Nephron progenitor cell (in vitro differentiated cells): ENCODE results near the gene TMEM186.

Experiments
- DNase-seq: peaks from one replicate; pipeline ENCODE4 v3.0.0; 2021
- H3K27ac Mint-ChIP-seq: 2 replicates; pipeline ENCODE4 v1.8.0; 2021; ENCODE audit warnings: mild to moderate bottlenecking, moderate library complexity, mixed read lengths
- H3K27me3 Mint-ChIP-seq: 2 replicates; pipeline ENCODE4 v1.8.0; 2021; ENCODE audit warnings: mild to moderate bottlenecking, low read depth, mixed read lengths; ENCODE audit not compliant: poor library complexity
- H3K36me3 Mint-ChIP-seq: 2 replicates; pipeline ENCODE4 v1.8.0; 2021; ENCODE audit warnings: low read depth, mixed read lengths
- H3K4me1 Mint-ChIP-seq: 2 replicates; pipeline ENCODE4 v1.8.0; 2021; ENCODE audit warnings: mixed read lengths
- H3K4me3 Mint-ChIP-seq: 2 replicates; pipeline ENCODE4 v1.8.0; 2021; ENCODE audit warnings: mild to moderate bottlenecking, moderate library complexity, mixed read lengths
- H3K9me3 Mint-ChIP-seq: 2 replicates; pipeline ENCODE4 v1.8.0; 2021; ENCODE audit warnings: mild to moderate bottlenecking, moderate library complexity, mixed read lengths
- TF ChIP-seq, protein P1 (sequence below): fragments of 200-600 bp; sonication (generic); IDR thresholded peaks from 2 replicates; pipeline ENCODE4 v1.5.0; 2021; ENCODE audit warnings: antibody characterized with exemption

Gene TMEM186

DNA sequence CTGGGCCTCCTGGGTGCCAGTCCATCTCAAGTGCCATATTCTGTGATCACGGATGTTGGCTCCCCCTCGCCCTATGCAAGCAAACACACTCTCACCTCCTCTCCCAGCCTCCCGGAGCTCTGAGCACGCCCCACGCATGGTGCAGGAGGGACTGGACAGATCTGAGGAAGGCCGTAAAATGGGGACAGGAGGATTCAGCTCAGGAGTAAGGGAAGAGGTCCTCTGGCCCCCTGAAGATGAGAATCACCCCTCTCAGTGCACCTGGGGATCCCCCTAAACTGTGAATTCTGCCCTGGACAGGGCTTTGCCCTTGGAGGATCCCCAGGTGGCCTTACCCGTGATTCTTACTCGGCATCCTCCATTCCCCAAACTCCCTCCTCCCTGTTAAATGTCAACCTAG, 15.6 kb downstream of the TMEM186 start:
- peaks cover 43% of the 10 kb centered on the region for H3K36me3 Mint-ChIP-seq
- H3K4me1 Mint-ChIP-seq = peaks cover 28% of the 10 kb centered on the region
- DNase-seq = no peak
- no peak overlapping the region for H3K27ac Mint-ChIP-seq
- TF ChIP-seq, protein P1, sequence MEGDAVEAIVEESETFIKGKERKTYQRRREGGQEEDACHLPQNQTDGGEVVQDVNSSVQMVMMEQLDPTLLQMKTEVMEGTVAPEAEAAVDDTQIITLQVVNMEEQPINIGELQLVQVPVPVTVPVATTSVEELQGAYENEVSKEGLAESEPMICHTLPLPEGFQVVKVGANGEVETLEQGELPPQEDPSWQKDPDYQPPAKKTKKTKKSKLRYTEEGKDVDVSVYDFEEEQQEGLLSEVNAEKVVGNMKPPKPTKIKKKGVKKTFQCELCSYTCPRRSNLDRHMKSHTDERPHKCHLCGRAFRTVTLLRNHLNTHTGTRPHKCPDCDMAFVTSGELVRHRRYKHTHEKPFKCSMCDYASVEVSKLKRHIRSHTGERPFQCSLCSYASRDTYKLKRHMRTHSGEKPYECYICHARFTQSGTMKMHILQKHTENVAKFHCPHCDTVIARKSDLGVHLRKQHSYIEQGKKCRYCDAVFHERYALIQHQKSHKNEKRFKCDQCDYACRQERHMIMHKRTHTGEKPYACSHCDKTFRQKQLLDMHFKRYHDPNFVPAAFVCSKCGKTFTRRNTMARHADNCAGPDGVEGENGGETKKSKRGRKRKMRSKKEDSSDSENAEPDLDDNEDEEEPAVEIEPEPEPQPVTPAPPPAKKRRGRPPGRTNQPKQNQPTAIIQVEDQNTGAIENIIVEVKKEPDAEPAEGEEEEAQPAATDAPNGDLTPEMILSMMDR = no peak
- H3K9me3 Mint-ChIP-seq = peaks cover 3% of the 10 kb centered on the region
- no peak overlapping the region for H3K4me3 Mint-ChIP-seq
- H3K27me3 Mint-ChIP-seq = peaks cover 7% of the 10 kb centered on the region

DNA sequence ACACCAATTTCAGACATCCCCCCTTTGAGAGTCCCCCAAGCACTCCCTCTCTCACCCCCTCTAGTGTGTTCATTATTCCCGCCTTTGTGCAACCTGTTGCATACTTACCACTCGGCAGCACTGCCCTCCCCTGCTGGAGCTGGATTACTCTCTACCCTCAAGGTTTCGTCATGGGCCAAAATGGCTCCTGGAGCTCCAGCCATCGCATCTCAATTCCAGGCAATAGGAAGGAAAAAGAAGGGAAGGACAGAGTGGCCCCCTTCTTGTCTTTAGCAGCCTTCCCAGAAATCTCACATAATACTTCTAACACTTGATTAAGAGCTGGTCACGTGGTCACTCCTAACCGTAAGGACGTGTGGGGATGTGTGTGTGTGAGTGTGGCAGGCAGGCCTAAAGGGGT, 20.2 kb downstream of the TMEM186 start:
- Mint-ChIP-seq H3K36me3 (peaks cover 64% of the 10 kb centered on the region), H3K9me3 (peaks cover 3% of the 10 kb centered on the region), H3K4me1 (peaks cover 10% of the 10 kb centered on the region), H3K4me3 (no peak overlapping the region), H3K27me3 (peaks cover 6% of the 10 kb centered on the region), H3K27ac (no peak overlapping the region)
- DNase-seq = no peak
- TF ChIP-seq, protein P1 = no peak

DNA sequence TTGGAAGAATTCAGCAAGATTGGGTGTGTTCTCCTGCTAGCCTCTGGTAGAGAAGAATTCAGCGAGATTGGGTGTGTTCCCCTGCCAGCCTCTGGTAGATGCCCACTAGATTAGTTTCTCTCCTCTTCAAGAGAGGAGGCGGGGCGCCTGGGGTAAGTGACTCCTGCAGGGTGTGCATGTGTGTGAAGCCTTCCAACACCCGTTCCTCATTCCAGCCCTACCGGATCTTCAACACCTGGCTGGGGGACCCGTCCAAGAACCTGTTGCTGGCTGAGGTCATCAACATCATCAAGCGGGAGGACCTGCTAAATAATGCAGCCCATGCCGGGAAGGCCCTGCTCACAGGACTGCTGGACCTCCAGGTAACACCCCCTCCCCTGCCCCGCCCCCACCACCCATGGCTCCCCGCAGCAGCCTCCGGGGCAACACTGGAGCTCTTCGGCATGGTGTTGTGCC, 21.3 kb downstream of the TMEM186 start:
- H3K27me3 Mint-ChIP-seq = peaks cover 6% of the 10 kb centered on the region
- peaks cover 66% of the 10 kb centered on the region for H3K36me3 Mint-ChIP-seq
- peaks cover 6% of the 10 kb centered on the region for H3K4me1 Mint-ChIP-seq
- H3K4me3 Mint-ChIP-seq = no peak overlapping the region
- no peak overlapping the region for H3K27ac Mint-ChIP-seq
- no peak for DNase-seq
- TF ChIP-seq, protein P1 = no peak
- H3K9me3 Mint-ChIP-seq = peaks cover 3% of the 10 kb centered on the region

DNA sequence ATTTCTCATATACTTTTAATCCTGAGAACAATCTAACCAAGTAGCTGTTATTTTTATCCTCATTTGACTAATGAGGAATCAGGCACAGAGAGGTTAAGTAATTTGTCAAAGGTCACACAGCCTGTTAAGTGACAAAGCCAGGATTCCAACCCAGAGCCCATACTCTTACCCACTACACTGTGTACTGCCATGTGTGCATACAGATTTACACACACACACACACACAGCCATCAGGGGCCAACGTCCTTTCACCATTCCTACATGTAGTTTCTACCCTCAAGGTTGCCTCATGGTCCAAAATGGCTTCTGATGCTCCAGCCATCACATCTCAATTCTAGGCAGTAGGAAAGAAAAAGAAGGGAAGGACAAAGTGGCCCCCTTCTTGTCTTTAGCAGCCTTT, 22.1 kb downstream of the TMEM186 start:
- no peaks in the 10 kb centered on the region for H3K4me1 Mint-ChIP-seq
- H3K36me3 Mint-ChIP-seq = peaks cover 61% of the 10 kb centered on the region
- no peak overlapping the region for H3K4me3 Mint-ChIP-seq
- H3K27me3 Mint-ChIP-seq = peaks cover 6% of the 10 kb centered on the region
- no peak for DNase-seq
- peaks cover 3% of the 10 kb centered on the region for H3K9me3 Mint-ChIP-seq
- H3K27ac Mint-ChIP-seq = no peak overlapping the region
- TF ChIP-seq, protein P1 = no peak

DNA sequence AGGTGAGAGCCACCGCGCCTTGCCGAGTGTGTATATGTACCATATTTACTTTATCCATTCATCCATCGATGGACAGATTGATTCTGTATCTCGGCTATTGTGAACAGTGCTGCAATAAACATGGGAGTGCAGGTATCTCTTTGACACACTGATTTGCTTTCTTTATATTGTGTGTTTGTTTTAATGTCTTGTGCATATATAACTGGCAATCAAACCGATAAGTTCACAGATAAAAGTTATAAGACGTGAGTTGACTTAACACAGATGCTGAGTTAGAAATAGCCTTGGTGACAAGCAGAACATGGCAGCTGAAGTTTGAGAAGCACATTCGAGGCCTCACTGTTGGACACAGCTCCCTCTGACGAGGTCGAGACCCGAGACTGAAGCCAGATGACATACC, 23.2 kb downstream of the TMEM186 start:
- peaks cover 67% of the 10 kb centered on the region for H3K36me3 Mint-ChIP-seq
- DNase-seq = no peak
- H3K4me3 Mint-ChIP-seq = no peak overlapping the region
- peaks cover 3% of the 10 kb centered on the region for H3K27me3 Mint-ChIP-seq
- H3K9me3 Mint-ChIP-seq = peaks cover 3% of the 10 kb centered on the region
- no peaks in the 10 kb centered on the region for H3K4me1 Mint-ChIP-seq
- TF ChIP-seq, protein P1 = no peak
- H3K27ac Mint-ChIP-seq = no peak overlapping the region

DNA sequence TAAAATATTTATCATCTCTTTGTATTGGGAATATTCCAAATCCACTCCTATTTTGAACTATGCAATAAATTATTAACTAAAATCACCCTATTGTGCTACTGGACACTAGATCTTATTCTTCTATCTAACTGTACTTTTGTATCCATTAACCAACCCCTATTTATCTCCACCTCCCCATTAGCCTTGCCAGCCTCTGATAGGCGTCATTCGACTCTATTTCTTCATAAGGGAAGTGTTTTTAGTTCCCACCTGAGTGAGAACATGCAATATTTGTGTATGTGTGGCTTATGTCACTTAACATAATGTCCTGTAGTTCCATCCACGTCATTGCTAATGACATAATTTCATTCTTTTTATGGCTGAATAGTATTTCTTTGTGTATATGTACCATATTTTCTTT, 23.9 kb downstream of the TMEM186 start:
- Mint-ChIP-seq H3K27me3 (peaks cover 3% of the 10 kb centered on the region), H3K9me3 (peaks cover 3% of the 10 kb centered on the region), H3K4me1 (peaks cover 4% of the 10 kb centered on the region), H3K27ac (no peak overlapping the region), H3K36me3 (peaks cover 73% of the 10 kb centered on the region), H3K4me3 (no peak overlapping the region)
- DNase-seq = no peak
- TF ChIP-seq, protein P1 = no peak
